Measurements from ENCODE around the gene ACOT9. TPM values are rescaled to one million over a fixed set of nuclear protein-coding genes. Genes with fewer than 3 reads are reported as not detected.

Gene ACOT9
- total and polyA plus RNA-seq, 11 donors, result 45.3 to 81.1 (median 59.3) TPM

DNA sequence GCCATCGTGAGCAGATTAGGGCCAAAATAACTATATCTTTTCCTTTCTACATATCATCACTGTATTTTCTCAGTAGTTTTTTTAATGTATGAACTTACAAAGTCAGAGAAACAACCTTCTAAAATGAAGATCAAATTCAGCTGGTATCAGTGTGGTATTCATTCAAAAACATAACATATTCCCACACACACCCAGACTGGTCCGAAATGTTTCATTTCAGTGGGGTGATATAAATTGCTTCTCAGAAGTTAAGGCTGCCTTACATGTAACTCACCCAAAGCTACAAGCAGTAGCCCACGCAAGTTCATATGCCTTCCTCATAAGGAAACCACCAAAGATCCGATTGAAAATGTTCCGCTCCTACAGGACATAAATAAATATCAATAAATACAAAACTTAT lies 37.8 kb downstream of the ACOT9 start:
- Histone ChIP-seq H3K27ac (no peak overlapping the region), H3K27me3 (peaks cover 0 to 8% (median 0%) of the 10 kb centered on the region in 9 donors), H3K4me3 (no peak overlapping the region), H3K36me3 (peaks cover 0 to 95% (median 54%) of the 10 kb centered on the region in 9 donors), H3K9me3 (no peaks in the 10 kb centered on the region), H3K4me1 (no peaks in the 10 kb centered on the region)
- intact Hi-C loops (cut with DNase I), result no loop called here
- WGBS, 4 donors, result 76 to 95% (median 85%) methylated on average over 5 of the region's 5 CpGs
- no peak for TF ChIP-seq CTCF (IDR thresholded peaks at IDR 0.05)
- no peak for TF ChIP-seq POLR2A (IDR thresholded peaks at IDR 0.05)
- ATAC-seq (no peak), DNase-seq (no peak)

GRCh38 chrX:23704673-23705206 lies 38.3 kb downstream of the ACOT9 start:
- no peak for TF ChIP-seq CTCF (IDR thresholded peaks at IDR 0.05)
- TF ChIP-seq POLR2A (IDR thresholded peaks at IDR 0.05), result no peak
- Histone ChIP-seq H3K36me3 (peaks cover 0 to 91% (median 54%) of the 10 kb centered on the region in 9 donors), H3K27ac (no peak overlapping the region), H3K9me3 (no peaks in the 10 kb centered on the region), H3K4me1 (no peaks in the 10 kb centered on the region), H3K27me3 (peaks cover 0 to 8% (median 0%) of the 10 kb centered on the region in 9 donors), H3K4me3 (no peak overlapping the region)
- intact Hi-C loops (cut with DNase I), result no loop called here
- WGBS, 4 donors, result 81 to 92% (median 86%) methylated on average over 5 of the region's 5 CpGs
- no peak for ATAC-seq
- no peak for DNase-seq

- ATAC-seq (peak in 3 of 4 donors; percentile 30 to 49 (median 35)), DNase-seq (peak in 2 of 5 donors; percentile 7 to 32)
- intact Hi-C loops (cut with DNase I), result loop anchor here in 4 of 10 donors (5.0 to 10.0 kb wide), 3 partner anchors 83 to 355 kb away; partner anchors contain the start of genes EIF2S3 (in 2 of the 4) and SAT1 (in 1 of the 4)
- peaks cover 0 to 41% (median 20%) of the 10 kb centered on the region in 9 donors for H3K36me3 ChIP-seq
- H3K27me3 ChIP-seq, result no peaks in the 10 kb centered on the region
- no peaks in the 10 kb centered on the region for H3K4me1 ChIP-seq
- TF ChIP-seq POLR2A (IDR thresholded peaks at IDR 0.05), result no peak
- TF ChIP-seq CTCF (IDR thresholded peaks at IDR 0.05), result no peak
- H3K9me3 ChIP-seq, result no peaks in the 10 kb centered on the region
- no peak overlapping the region for H3K27ac ChIP-seq
- WGBS, 4 donors, result 19 to 67% (median 43%) methylated on average over 16 of the region's 16 CpGs
- H3K4me3 ChIP-seq, result peak overlapping the region in 3 of 12 donors; percentile 4 to 21 (median 20)
These were observed 43.4 kb downstream of the ACOT9 start for GRCh38 chrX:23699636-23700194.

GRCh38 chrX:23694606-23695005 lies 48.5 kb downstream of the ACOT9 start:
- intact Hi-C loops (cut with DNase I), result loop anchor here in 9 of 10 donors (2.0 to 10.0 kb wide), 5 partner anchors 88 to 548 kb away; partner anchors contain the start of genes EIF2S3 (in 2 of the 9) and SAT1 (in 1 of the 9)
- Histone ChIP-seq H3K36me3 (no peaks in the 10 kb centered on the region), H3K9me3 (no peaks in the 10 kb centered on the region), H3K27ac (no peak overlapping the region), H3K27me3 (peaks cover 0 to 2% (median 0%) of the 10 kb centered on the region in 9 donors), H3K4me3 (no peak overlapping the region), H3K4me1 (no peaks in the 10 kb centered on the region)
- peak in 3 of 4 donors; percentile 56 to 75 (median 73) for ATAC-seq
- peak in 3 of 5 donors; percentile 44 to 73 (median 50) for DNase-seq
- WGBS, 4 donors, result 1 to 4% (median 3%) methylated on average over 8 of the region's 8 CpGs
- TF ChIP-seq CTCF (IDR thresholded peaks at IDR 0.05) (peak; percentile 21 to 57 (median 42)), POLR2A (IDR thresholded peaks at IDR 0.05) (no peak)
